HG03159 (cell line): ENCODE data around the gene WBP4.
"Not testable (repeated sequence)": the region's sequence is repeated elsewhere in the genome, so short reads cannot be mapped to it uniquely, and the experiment has no call there.

Experiments used
- ATAC-seq: cut with Tn5 transposase; IDR thresholded peaks from one replicate; pipeline ENCODE4 v1.9.1; 2021; ENCODE audit warnings: mild to moderate bottlenecking, moderate library complexity; ENCODE audit not compliant: unreplicated experiment

Gene WBP4

DNA sequence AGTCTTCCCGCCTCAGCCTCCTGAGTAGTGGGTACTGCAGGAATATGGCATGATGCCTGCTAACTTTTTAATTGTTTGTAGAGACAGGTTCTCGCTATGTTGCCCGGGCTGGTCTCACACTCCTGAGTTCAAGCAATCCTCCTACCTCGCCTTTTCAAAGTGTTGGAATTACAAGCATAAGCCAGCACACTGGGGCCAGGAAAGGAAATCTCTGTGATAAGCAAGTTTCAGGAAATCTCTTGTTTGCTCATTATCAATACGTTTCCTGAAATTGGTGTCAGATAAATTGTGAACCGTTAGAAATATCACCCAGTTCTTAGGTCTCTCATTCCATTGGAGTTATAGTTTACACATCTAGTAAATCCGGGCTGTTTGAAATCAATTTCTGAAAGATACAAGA is 14.2 kb downstream of the WBP4 start:
- no peak for ATAC-seq

- no peak for ATAC-seq
Measured at GRCh38 chr13:41077475-41077874, 16.2 kb downstream of the WBP4 start.

DNA sequence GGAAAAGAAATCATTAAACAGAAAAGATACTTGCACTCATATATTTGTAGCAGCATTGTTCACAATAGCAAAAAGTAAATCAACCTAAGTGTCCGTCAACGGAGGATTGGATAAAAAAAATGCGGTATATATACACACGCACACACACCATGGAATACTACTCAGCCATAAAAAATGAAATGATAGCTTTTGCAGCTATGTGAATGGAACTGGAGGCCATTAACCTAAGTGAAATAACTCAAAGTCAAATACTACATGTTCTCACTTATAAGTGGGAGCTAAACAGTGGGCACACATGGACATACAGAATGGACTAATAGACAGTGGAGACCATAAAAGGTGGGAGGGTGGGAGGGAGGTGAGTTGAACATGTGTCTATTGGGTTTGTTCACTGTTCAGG is 18.4 kb downstream of the WBP4 start:
- no peak for ATAC-seq

- no peak for ATAC-seq
Measured at GRCh38 chr13:41085961-41086585, 24.8 kb downstream of the WBP4 start.

- ATAC-seq = not testable (repeated sequence)
Measured at GRCh38 chr13:41095681-41096080, 34.4 kb downstream of the WBP4 start.

GRCh38 chr13:41098761-41099160 is 37.5 kb downstream of the WBP4 start:
- ATAC-seq = no peak

DNA sequence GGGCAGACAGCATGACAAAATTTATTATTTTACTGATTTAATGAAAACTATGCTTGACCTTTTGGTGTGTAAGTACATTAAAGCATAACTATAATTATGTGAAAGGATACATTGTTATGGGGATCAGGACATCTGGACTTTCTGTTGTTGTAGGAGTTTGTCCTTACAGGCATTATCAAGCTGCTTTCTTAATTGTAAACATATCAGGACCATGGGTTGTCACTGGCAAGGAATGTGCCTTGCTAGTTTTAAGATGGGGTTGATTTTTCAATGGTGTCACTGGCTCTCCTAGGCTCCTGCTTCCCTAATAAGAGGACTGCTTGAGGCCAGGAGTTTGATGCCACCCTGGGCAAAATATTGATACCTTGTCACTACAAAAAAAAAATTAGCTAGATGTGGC is 38.7 kb downstream of the WBP4 start:
- ATAC-seq = no peak

- no peak for ATAC-seq
Measured at GRCh38 chr13:41107104-41107571, 45.8 kb downstream of the WBP4 start.

- no peak for ATAC-seq
Measured at GRCh38 chr13:41107584-41108014, 46.3 kb downstream of the WBP4 start.

GRCh38 chr13:41111454-41111853 is 50.1 kb downstream of the WBP4 start:
- ATAC-seq = no peak

- ATAC-seq = no peak
Measured at GRCh38 chr13:41117869-41118268, 56.6 kb downstream of the WBP4 start.

- no peak for ATAC-seq
Measured at GRCh38 chr13:41122838-41123237, 61.5 kb downstream of the WBP4 start.

GRCh38 chr13:41127701-41128100 is 66.4 kb downstream of the WBP4 start:
- ATAC-seq = no peak

DNA sequence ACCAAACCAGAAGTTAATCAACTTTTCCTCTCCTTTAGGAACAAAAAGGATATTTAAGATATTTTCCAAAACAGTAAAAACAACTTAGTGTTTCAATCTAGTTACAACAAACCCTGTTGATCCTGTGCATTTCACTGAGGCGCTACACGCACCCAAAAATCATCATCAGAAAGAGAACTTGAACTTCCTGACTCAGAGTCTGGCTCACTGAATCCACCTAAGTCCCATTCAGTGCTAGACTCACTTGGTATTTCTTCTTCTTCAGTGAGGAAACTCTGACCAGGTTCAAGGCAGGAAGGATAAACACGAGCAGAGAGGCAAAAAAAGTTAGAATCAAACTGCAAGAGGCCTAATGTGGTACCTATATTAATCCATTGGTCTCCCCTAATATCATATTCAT is 69.0 kb downstream of the WBP4 start:
- no peak for ATAC-seq

DNA sequence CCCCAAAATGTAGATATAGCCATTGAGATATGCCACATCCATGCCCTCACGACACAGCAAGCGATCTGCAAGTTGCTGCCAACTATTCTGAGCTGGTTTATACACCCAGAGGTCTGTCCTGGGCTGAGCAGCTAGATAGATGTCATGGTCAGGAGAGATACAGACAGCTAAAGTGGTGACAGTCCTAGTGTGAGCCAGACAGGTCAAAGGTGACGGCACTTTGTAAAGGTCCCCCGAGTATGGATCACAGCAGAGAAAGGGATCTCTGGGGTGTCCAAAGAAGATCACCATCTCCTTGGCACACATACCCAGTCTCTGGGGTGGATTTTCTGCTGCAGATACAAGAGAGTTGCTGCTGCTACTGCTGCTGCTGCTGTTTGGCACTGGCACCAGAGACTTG is 69.9 kb downstream of the WBP4 start:
- not testable (repeated sequence) for ATAC-seq

DNA sequence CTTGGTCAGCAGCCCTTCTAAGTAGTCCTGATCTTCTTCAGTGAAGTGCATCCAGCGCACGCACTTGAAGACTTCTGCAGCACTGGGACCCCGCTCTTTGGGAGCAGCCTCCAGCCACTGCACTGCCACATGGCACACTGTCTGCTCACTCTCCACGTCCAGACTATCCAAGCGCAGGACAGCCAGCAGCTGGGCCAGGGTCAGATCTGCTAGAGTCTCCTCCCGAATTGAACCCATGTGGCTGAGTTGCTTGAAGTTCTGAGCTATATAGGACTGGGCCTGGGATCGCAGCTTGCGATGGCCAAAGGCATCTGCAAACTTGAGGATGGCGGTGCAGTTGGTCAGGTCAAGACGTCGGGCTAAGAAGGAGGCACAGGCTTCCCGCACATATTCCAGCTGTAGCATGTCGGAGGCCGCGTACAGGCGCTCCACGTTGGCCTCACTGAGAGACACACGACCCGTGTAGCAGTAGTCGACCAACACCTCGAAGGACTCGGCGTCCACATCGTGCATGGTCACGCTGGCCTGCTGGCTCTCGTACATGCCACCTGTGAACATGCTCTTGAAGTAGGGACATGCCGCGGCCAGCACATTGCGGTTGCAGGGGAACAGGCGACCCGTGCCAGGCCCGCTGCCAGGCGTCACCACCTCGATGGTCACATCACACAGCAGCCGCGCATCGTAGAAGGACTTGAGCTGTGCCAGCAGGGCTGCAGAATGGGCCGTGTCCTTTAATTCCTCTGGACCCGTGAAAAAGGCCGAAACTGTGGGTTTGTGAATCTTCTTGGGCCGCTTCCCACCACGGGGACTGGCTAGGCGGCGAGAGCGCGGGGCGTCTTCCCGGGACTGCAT is 70.6 kb downstream of the WBP4 start:
- peak; percentile 15 for ATAC-seq

DNA sequence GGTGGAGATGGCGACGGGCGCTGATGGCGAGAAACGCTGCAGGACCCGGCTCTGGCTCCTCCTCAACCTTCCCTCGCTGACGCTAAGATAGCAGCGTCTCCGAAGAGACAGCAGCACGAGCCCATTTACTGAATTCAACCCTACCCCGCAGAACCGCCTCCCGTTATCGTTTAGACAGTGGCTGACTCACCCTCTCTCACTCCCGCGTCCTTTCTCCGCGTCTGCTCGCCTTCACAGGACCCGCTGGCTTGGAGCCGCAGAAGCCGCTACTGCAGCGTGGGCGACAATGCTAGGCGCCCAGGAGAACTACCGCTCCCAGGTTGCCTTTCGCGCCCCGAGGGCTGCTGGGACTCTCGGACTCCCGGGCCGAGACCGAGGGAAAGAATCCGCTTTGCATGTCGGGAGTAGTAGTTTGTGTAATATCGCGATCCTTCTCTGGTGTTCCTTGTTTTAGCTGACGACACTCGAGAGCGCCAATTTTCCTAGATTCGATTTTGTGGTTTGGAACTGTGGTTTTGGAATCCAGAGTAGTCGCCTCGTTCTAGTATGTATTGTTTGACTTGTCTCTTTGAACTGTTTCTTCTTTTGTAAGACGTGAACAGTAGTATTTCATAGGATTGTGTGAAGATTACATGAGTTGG is 71.3 kb downstream of the WBP4 start, which contains the start of gene KBTBD6:
Gene KBTBD6 (minus strand): TSS at position 291 of the 641 bp plus-strand sequence. CDS start 291 bp downstream, outside the sequence.
- ATAC-seq = peak; percentile 96
